Vagina (tissue), 2 donors: ENCODE measurements around the gene CRX. TPM values are rescaled to one million over a fixed set of nuclear protein-coding genes. Genes with fewer than 3 reads are reported as not detected.
"Not testable (repeated sequence)": the region's sequence is repeated elsewhere in the genome, so short reads cannot be mapped to it uniquely, and the experiment has no call there.

Experiments used
- DNase-seq, 2 donors: peaks; one replicate each; pipeline ENCODE4 v3.0.0-alpha.2; 2017; ENCODE audit errors: extremely low spot score in 2 of 2
- H3K27ac ChIP-seq: fragments of 200-600 bp; sonication (generic); one replicate; pipeline ENCODE4 v1.5.1; 2019
- H3K27me3 ChIP-seq: fragments of 200-600 bp; sonication (generic); one replicate; pipeline ENCODE4 v1.5.1; 2019
- H3K36me3 ChIP-seq, 2 donors: fragments of 200-600 bp; sonication (generic); one replicate each; pipeline ENCODE4 v1.5.1; 2017 to 2019
- H3K4me1 ChIP-seq: fragments of 200-600 bp; sonication (generic); one replicate; pipeline ENCODE4 v1.5.1; 2019
- H3K4me3 ChIP-seq, 2 donors: fragments of 200-600 bp; sonication (generic); 1 replicate in 1 of 2; 2 replicates in 1 of 2; pipeline ENCODE4 v1.5.1; 2016 to 2019
- H3K9me3 ChIP-seq: fragments of 200-600 bp; sonication (generic); one replicate; pipeline ENCODE4 v1.5.1; 2019
- POLR2A ChIP-seq, 2 donors: fragments of 450-650 bp; IDR thresholded peaks; one replicate each; pipeline ENCODE4 v1.6.1; 2017; ENCODE audit warnings: antibody characterized with exemption in 2 of 2, mild to moderate bottlenecking in 2 of 2, moderate library complexity in 2 of 2
- POLR2AphosphoS5 ChIP-seq, 2 donors: sonication (generic); formaldehyde crosslinking; IDR thresholded peaks; one replicate each; pipeline ENCODE4 v1.9.0; 2017; ENCODE audit warnings: antibody characterized with exemption in 2 of 2, mild to moderate bottlenecking in 2 of 2, low read depth in 1 of 2; ENCODE audit not compliant: insufficient read depth in 1 of 2
- intact Hi-C: fragments of 100-400 bp; cut with DNase I; formaldehyde crosslinking; loops from one replicate; pipeline ENCODE4 v1.15.1; 2023
- total RNA-seq: library from RNA; depleted of rRNA; stranded (reverse); fragments of >200 nt; gene quantifications from one replicate; pipeline ENCODE4 v1.2.3, GENCODE V29; 2016
- TF ChIP-seq, protein P1 (sequence below), 3 experiments: fragments of 450-650 bp in 2 of 3; fragments of 200-600 bp in 1 of 3; sonication (generic) in 1 of 3; IDR thresholded peaks; one replicate each; pipeline ENCODE4 v1.5.1; 2017 to 2019; ENCODE audit warnings: antibody characterized with exemption in 3 of 3, mild to moderate bottlenecking in 2 of 3, moderate library complexity in 2 of 3

Gene CRX
- total RNA-seq, 1 donor from 2014 or later = not detected

GRCh38 chr19:47861630-47862029 lies 39.9 kb downstream of the CRX start:
- H3K36me3 ChIP-seq = no peaks in the 10 kb centered on the region
- TF ChIP-seq, protein P1, sequence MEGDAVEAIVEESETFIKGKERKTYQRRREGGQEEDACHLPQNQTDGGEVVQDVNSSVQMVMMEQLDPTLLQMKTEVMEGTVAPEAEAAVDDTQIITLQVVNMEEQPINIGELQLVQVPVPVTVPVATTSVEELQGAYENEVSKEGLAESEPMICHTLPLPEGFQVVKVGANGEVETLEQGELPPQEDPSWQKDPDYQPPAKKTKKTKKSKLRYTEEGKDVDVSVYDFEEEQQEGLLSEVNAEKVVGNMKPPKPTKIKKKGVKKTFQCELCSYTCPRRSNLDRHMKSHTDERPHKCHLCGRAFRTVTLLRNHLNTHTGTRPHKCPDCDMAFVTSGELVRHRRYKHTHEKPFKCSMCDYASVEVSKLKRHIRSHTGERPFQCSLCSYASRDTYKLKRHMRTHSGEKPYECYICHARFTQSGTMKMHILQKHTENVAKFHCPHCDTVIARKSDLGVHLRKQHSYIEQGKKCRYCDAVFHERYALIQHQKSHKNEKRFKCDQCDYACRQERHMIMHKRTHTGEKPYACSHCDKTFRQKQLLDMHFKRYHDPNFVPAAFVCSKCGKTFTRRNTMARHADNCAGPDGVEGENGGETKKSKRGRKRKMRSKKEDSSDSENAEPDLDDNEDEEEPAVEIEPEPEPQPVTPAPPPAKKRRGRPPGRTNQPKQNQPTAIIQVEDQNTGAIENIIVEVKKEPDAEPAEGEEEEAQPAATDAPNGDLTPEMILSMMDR (IDR thresholded peaks at IDR 0.05) = no peak
- TF ChIP-seq POLR2AphosphoS5 (IDR thresholded peaks at IDR 0.05; ENCODE audit: insufficient read depth in 1 of 2, low read depth in 1 of 2) = no peak
- TF ChIP-seq POLR2A (IDR thresholded peaks at IDR 0.05) = no peak
- intact Hi-C loops = no loop called here
- DNase-seq = no peak
- no peak overlapping the region for H3K4me3 ChIP-seq
- H3K27ac ChIP-seq = no peak overlapping the region
- H3K4me1 ChIP-seq = no peaks in the 10 kb centered on the region
- H3K9me3 ChIP-seq = no peaks in the 10 kb centered on the region
- no peaks in the 10 kb centered on the region for H3K27me3 ChIP-seq

- H3K9me3 ChIP-seq = no peaks in the 10 kb centered on the region
- H3K27me3 ChIP-seq = no peaks in the 10 kb centered on the region
- TF ChIP-seq, protein P1 (IDR thresholded peaks at IDR 0.05) = peak; percentile 60 to 82 (median 64)
- TF ChIP-seq POLR2AphosphoS5 (IDR thresholded peaks at IDR 0.05; ENCODE audit: insufficient read depth in 1 of 2, low read depth in 1 of 2) (no peak), POLR2A (IDR thresholded peaks at IDR 0.05) (no peak)
- H3K27ac ChIP-seq = no peak overlapping the region
- H3K4me1 ChIP-seq = no peaks in the 10 kb centered on the region
- intact Hi-C loops = loop anchor here (1.0 kb wide), 1 partner anchor 41 kb away; no protein-coding TSS in a partner anchor
- DNase-seq = no peak
- no peak overlapping the region for H3K4me3 ChIP-seq
- H3K36me3 ChIP-seq = no peaks in the 10 kb centered on the region
These were observed 41.8 kb downstream of the CRX start for GRCh38 chr19:47863514-47863936.

DNA sequence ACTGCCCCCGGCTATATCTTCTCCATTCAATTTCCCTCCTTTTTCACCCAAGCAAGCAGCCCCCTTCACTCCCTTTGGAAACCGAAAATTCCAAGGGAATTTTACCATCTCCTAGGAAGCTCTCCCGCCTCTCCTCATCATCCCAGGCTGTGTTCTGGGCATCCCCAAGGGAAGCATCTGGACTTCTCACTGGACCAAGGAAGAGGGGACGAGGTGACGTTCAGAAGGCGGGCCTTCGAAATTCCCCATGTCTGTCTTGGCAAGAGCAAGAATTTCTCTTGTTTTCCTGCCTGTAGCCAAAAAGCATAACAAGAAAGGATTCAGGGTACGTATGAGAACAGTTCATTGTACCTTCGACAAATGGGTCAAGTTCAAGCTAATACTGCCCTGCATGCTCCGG lies 43.4 kb downstream of the CRX start:
- Histone ChIP-seq H3K27me3 (no peaks in the 10 kb centered on the region), H3K4me1 (no peaks in the 10 kb centered on the region), H3K27ac (no peak overlapping the region), H3K9me3 (no peaks in the 10 kb centered on the region), H3K4me3 (no peak overlapping the region), H3K36me3 (no peaks in the 10 kb centered on the region)
- TF ChIP-seq, protein P1 (IDR thresholded peaks at IDR 0.05) = no peak
- TF ChIP-seq POLR2A (IDR thresholded peaks at IDR 0.05) = no peak
- no peak for TF ChIP-seq POLR2AphosphoS5 (IDR thresholded peaks at IDR 0.05; ENCODE audit: insufficient read depth in 1 of 2, low read depth in 1 of 2)
- intact Hi-C loops = no loop called here
- no peak for DNase-seq

- no peaks in the 10 kb centered on the region for H3K36me3 ChIP-seq
- no peak overlapping the region for H3K4me3 ChIP-seq
- H3K27ac ChIP-seq = no peak overlapping the region
- intact Hi-C loops = no loop called here
- H3K4me1 ChIP-seq = no peaks in the 10 kb centered on the region
- H3K27me3 ChIP-seq = no peaks in the 10 kb centered on the region
- H3K9me3 ChIP-seq = no peaks in the 10 kb centered on the region
- no peak for TF ChIP-seq POLR2A (IDR thresholded peaks at IDR 0.05)
- no peak for TF ChIP-seq POLR2AphosphoS5 (IDR thresholded peaks at IDR 0.05; ENCODE audit: insufficient read depth in 1 of 2, low read depth in 1 of 2)
- no peak for DNase-seq
These were observed 57.2 kb downstream of the CRX start for GRCh38 chr19:47878906-47879305.

GRCh38 chr19:47879385-47879784 lies 57.6 kb downstream of the CRX start:
- intact Hi-C loops, H3K27me3 ChIP-seq, DNase-seq: not testable (repeated sequence)

GRCh38 chr19:47881757-47882156 lies 60.0 kb downstream of the CRX start:
- no peaks in the 10 kb centered on the region for H3K27me3 ChIP-seq
- TF ChIP-seq POLR2A (IDR thresholded peaks at IDR 0.05) (no peak), POLR2AphosphoS5 (IDR thresholded peaks at IDR 0.05; ENCODE audit: insufficient read depth in 1 of 2, low read depth in 1 of 2) (no peak)
- TF ChIP-seq, protein P1 (IDR thresholded peaks at IDR 0.05) = no peak
- H3K36me3 ChIP-seq = no peaks in the 10 kb centered on the region
- no peak overlapping the region for H3K27ac ChIP-seq
- DNase-seq = no peak
- intact Hi-C loops = no loop called here
- no peak overlapping the region for H3K4me3 ChIP-seq
- H3K4me1 ChIP-seq = no peaks in the 10 kb centered on the region
- H3K9me3 ChIP-seq = no peaks in the 10 kb centered on the region

More at GRCh38 chr19:47879385-47879784, 57.6 kb downstream of the CRX start:
- H3K4me1 ChIP-seq, H3K36me3 ChIP-seq, H3K4me3 ChIP-seq, H3K9me3 ChIP-seq, H3K27ac ChIP-seq: not testable (repeated sequence)
